H9 (cell line): Measurements from ENCODE around the gene SHTN1. TPM values are rescaled to one million over a fixed set of nuclear protein-coding genes. Genes with fewer than 3 reads are reported as not detected.

Source experiments
- DNase-seq: peaks from one replicate; pipeline ENCODE4 v3.0.0-alpha.2; 2017
- H2AFZ ChIP-seq: one replicate; pipeline ENCODE4 v1.6.1; 2013; ENCODE audit warnings: mild to moderate bottlenecking, low read length, control low read depth, moderate library complexity
- H2AK5ac ChIP-seq: 2 replicates; pipeline ENCODE4 v1.6.1; 2013; ENCODE audit warnings: low read length, control low read depth, mixed read lengths; ENCODE audit not compliant: insufficient read length
- H2BK120ac ChIP-seq: one replicate; pipeline ENCODE4 v1.6.1; 2013; ENCODE audit warnings: low read depth, mild to moderate bottlenecking, low read length, control low read depth, inconsistent platforms; ENCODE audit not compliant: poor library complexity, severe bottlenecking
- H2BK12ac ChIP-seq: 2 replicates; pipeline ENCODE4 v1.6.1; 2013; ENCODE audit warnings: low read length, control low read depth, mixed read lengths, low read depth; ENCODE audit not compliant: insufficient read length
- H2BK15ac ChIP-seq: 2 replicates; pipeline ENCODE4 v1.6.1; 2013; ENCODE audit warnings: low read depth, low read length, control low read depth
- H2BK20ac ChIP-seq: one replicate; pipeline ENCODE4 v1.6.1; 2013; ENCODE audit warnings: low read depth, mild to moderate bottlenecking, low read length, control low read depth, inconsistent platforms; ENCODE audit not compliant: poor library complexity, severe bottlenecking
- H2BK5ac ChIP-seq: 2 replicates; pipeline ENCODE4 v1.6.1; 2013; ENCODE audit warnings: low read length, control low read depth, mixed read lengths; ENCODE audit not compliant: insufficient read length
- H3K14ac ChIP-seq: 2 replicates; pipeline ENCODE4 v1.6.1; 2013; ENCODE audit warnings: low read length, control low read depth; ENCODE audit not compliant: insufficient read depth
- H3K18ac ChIP-seq: 2 replicates; pipeline ENCODE4 v1.6.1; 2013; ENCODE audit warnings: low read depth, mild to moderate bottlenecking, mixed read lengths, low read length, control low read depth; ENCODE audit not compliant: insufficient read length
- H3K23ac ChIP-seq: 2 replicates; pipeline ENCODE4 v1.6.1; 2013; ENCODE audit warnings: low read length, control low read depth, mixed read lengths, low read depth; ENCODE audit not compliant: insufficient read length
- H3K23me2 ChIP-seq: 2 replicates; pipeline ENCODE4 v1.6.1; 2013; ENCODE audit warnings: low read depth, mild to moderate bottlenecking, mixed read lengths, low read length, control low read depth; ENCODE audit not compliant: insufficient read length, poor library complexity, severe bottlenecking
- H3K27ac ChIP-seq: 2 replicates; pipeline ENCODE4 v1.5.1; 2013; ENCODE audit warnings: low read length, control low read depth, mixed read lengths, low read depth; ENCODE audit not compliant: insufficient read length
- H3K27me3 ChIP-seq: 2 replicates; pipeline ENCODE4 v1.6.1; 2013; ENCODE audit warnings: low read length, control low read depth, inconsistent platforms; ENCODE audit not compliant: insufficient read depth
- H3K4ac ChIP-seq: 2 replicates; pipeline ENCODE4 v1.6.1; 2013; ENCODE audit warnings: low read depth, mild to moderate bottlenecking, control low read depth, inconsistent platforms, low read length, moderate library complexity
- H3K4me1 ChIP-seq: 2 replicates; pipeline ENCODE4 v1.6.1; 2013; ENCODE audit warnings: low read length, control low read depth, inconsistent platforms; ENCODE audit not compliant: insufficient read depth
- H3K4me2 ChIP-seq: 2 replicates; pipeline ENCODE4 v1.6.1; 2013; ENCODE audit warnings: low read length, control low read depth, mixed read lengths; ENCODE audit not compliant: insufficient read length, insufficient read depth
- H3K56ac ChIP-seq: 2 replicates; pipeline ENCODE4 v1.6.1; 2013; ENCODE audit warnings: low read depth, mild to moderate bottlenecking, mixed read lengths, low read length, control low read depth; ENCODE audit not compliant: insufficient read length
- H3K79me1 ChIP-seq: 2 replicates; pipeline ENCODE4 v1.6.1; 2013; ENCODE audit warnings: low read depth, mild to moderate bottlenecking, moderate library complexity, low read length, control low read depth, inconsistent platforms; ENCODE audit not compliant: insufficient read depth, poor library complexity, severe bottlenecking
- H3K79me2 ChIP-seq: 2 replicates; pipeline ENCODE4 v1.6.1; 2013; ENCODE audit warnings: low read length, control low read depth, inconsistent platforms; ENCODE audit not compliant: insufficient read depth
- H3K9ac ChIP-seq: 2 replicates; pipeline ENCODE4 v1.6.1; 2013; ENCODE audit warnings: low read length, control low read depth, mixed read lengths; ENCODE audit not compliant: insufficient read length; ENCODE audit errors: extremely low read depth
- H3K9me3 ChIP-seq: one replicate; pipeline ENCODE4 v1.6.1; 2013; ENCODE audit warnings: low read depth, low read length, inconsistent platforms; ENCODE audit not compliant: control insufficient read depth
- H3T11ph ChIP-seq: one replicate; pipeline ENCODE4 v1.6.1; 2013; ENCODE audit warnings: mild to moderate bottlenecking, low read length, control low read depth, inconsistent platforms
- H4K20me1 ChIP-seq: one replicate; pipeline ENCODE4 v1.6.1; 2013; ENCODE audit not compliant: control insufficient read depth, insufficient read length, insufficient read depth
- H4K5ac ChIP-seq: 2 replicates; pipeline ENCODE4 v1.6.1; 2013; ENCODE audit warnings: low read depth, mild to moderate bottlenecking, mixed read lengths, low read length, control low read depth; ENCODE audit not compliant: insufficient read length
- H4K8ac ChIP-seq: replicated peaks from 2 replicates; pipeline ENCODE4 v1.6.1; 2013; ENCODE audit warnings: low read length, control low read depth, mixed read lengths, low read depth; ENCODE audit not compliant: insufficient read length
- H4K91ac ChIP-seq: 2 replicates; pipeline ENCODE4 v1.6.1; 2013; ENCODE audit warnings: low read depth, mild to moderate bottlenecking, moderate library complexity, mixed read lengths, low read length, control low read depth; ENCODE audit not compliant: insufficient read length
- H3K27ac Mint-ChIP-seq, 3 experiments: 2 replicates in 2 of 3; 3 replicates in 1 of 3; pipeline ENCODE4 v1.8.0; 2020 to 2021; ENCODE audit warnings: mixed read lengths in 3 of 3, mild to moderate bottlenecking in 1 of 3, moderate library complexity in 1 of 3
- H3K27me3 Mint-ChIP-seq: 2 replicates; pipeline ENCODE4 v1.8.0; 2021; ENCODE audit warnings: low read depth, mild to moderate bottlenecking, moderate library complexity, mixed read lengths
- H3K36me3 Mint-ChIP-seq, 3 experiments: 2 replicates in 2 of 3; 3 replicates in 1 of 3; pipeline ENCODE4 v1.8.0; 2020 to 2021; ENCODE audit warnings: low read depth in 3 of 3, mixed read lengths in 3 of 3; ENCODE audit not compliant: insufficient read depth in 1 of 3
- H3K4me1 Mint-ChIP-seq, 2 experiments: 2 replicates each; pipeline ENCODE4 v1.8.0; 2020; ENCODE audit warnings: mixed read lengths in 2 of 2
- H3K4me3 Mint-ChIP-seq, 2 experiments: 2 replicates in 1 of 2; 3 replicates in 1 of 2; pipeline ENCODE4 v1.8.0; 2020 to 2021; ENCODE audit warnings: mild to moderate bottlenecking in 2 of 2, mixed read lengths in 2 of 2, moderate library complexity in 1 of 2
- H3K9me3 Mint-ChIP-seq, 2 experiments: 2 replicates in 1 of 2; 3 replicates in 1 of 2; pipeline ENCODE4 v1.8.0; 2020; ENCODE audit warnings: mild to moderate bottlenecking in 2 of 2, mixed read lengths in 2 of 2, moderate library complexity in 1 of 2
- CTCF ChIP-seq: fragments of 200-600 bp; sonication (generic); conservative IDR thresholded peaks from 3 replicates; pipeline ENCODE4 v1.8.0; 2021; ENCODE audit warnings: antibody characterized with exemption, mild to moderate bottlenecking
- total RNA-seq: library from RNA; stranded (reverse); gene quantifications from 2 replicates; pipeline ENCODE4 v1.2.1, GENCODE V29; 2021

The SHTN1 gene
- total RNA-seq, 1 experiment from 2014 or later = 22.1 TPM

- Mint-ChIP-seq H3K27me3 (no peaks in the 10 kb centered on the region), H3K36me3 (peaks cover 0 to 2% (median 0%) of the 10 kb centered on the region in 3 experiments; a peak in 1 of 7 replicates), H3K27ac (no peak overlapping the region), H3K4me3 (no peak overlapping the region), H3K4me1 (peaks cover 14 to 24% of the 10 kb centered on the region in 2 experiments), H3K9me3 (no peaks in the 10 kb centered on the region)
- Histone ChIP-seq H3T11ph (no peak overlapping the region), H3K14ac (no peak overlapping the region), H3K23ac (no peak overlapping the region), H2AFZ (no peak overlapping the region), H2BK12ac (no peak overlapping the region), H2AK5ac (no peak overlapping the region), H3K27ac (no peak overlapping the region), H4K91ac (no peak overlapping the region), H3K18ac (no peak overlapping the region), H3K23me2 (no peaks in the 10 kb centered on the region), H4K20me1 (no peaks in the 10 kb centered on the region), H3K27me3 (no peaks in the 10 kb centered on the region), H2BK15ac (no peak overlapping the region), H3K79me2 (no peaks in the 10 kb centered on the region), H2BK20ac (no peak overlapping the region), H2BK5ac (no peak overlapping the region), H3K79me1 (no peaks in the 10 kb centered on the region), H2BK120ac (no peak overlapping the region), H3K9me3 (no peaks in the 10 kb centered on the region), H4K8ac (no peak overlapping the region), H3K4me2 (no peak overlapping the region), H3K4me1 (peaks cover 10% of the 10 kb centered on the region; the same call in 1 of the 2 replicates), H3K56ac (no peak overlapping the region), H3K9ac (no peak overlapping the region), H3K4ac (no peak overlapping the region), H4K5ac (no peak overlapping the region)
- TF ChIP-seq CTCF = no peak
- no peak for DNase-seq
Measured at GRCh38 chr10:116893686-116894037, 111.3 kb downstream of the SHTN1 start.
